Vagina (tissue), 2 donors: ENCODE measurements around the gene CDK5RAP3. TPM values are rescaled to one million over a fixed set of nuclear protein-coding genes. Genes with fewer than 3 reads are reported as not detected.

Experiments
- DNase-seq, 2 donors: peaks; one replicate each; pipeline ENCODE4 v3.0.0-alpha.2; 2017; ENCODE audit errors: extremely low spot score in 2 of 2
- H3K27ac ChIP-seq: fragments of 200-600 bp; sonication (generic); one replicate; pipeline ENCODE4 v1.5.1; 2019
- H3K27me3 ChIP-seq: fragments of 200-600 bp; sonication (generic); one replicate; pipeline ENCODE4 v1.5.1; 2019
- H3K36me3 ChIP-seq, 2 donors: fragments of 200-600 bp; sonication (generic); one replicate each; pipeline ENCODE4 v1.5.1; 2017 to 2019
- H3K4me1 ChIP-seq: fragments of 200-600 bp; sonication (generic); one replicate; pipeline ENCODE4 v1.5.1; 2019
- H3K4me3 ChIP-seq, 2 donors: fragments of 200-600 bp; sonication (generic); 1 replicate in 1 of 2; 2 replicates in 1 of 2; pipeline ENCODE4 v1.5.1; 2016 to 2019
- H3K9me3 ChIP-seq: fragments of 200-600 bp; sonication (generic); one replicate; pipeline ENCODE4 v1.5.1; 2019
- POLR2A ChIP-seq, 2 donors: fragments of 450-650 bp; IDR thresholded peaks; one replicate each; pipeline ENCODE4 v1.6.1; 2017; ENCODE audit warnings: antibody characterized with exemption in 2 of 2, mild to moderate bottlenecking in 2 of 2, moderate library complexity in 2 of 2
- POLR2AphosphoS5 ChIP-seq, 2 donors: sonication (generic); formaldehyde crosslinking; IDR thresholded peaks; one replicate each; pipeline ENCODE4 v1.9.0; 2017; ENCODE audit warnings: antibody characterized with exemption in 2 of 2, mild to moderate bottlenecking in 2 of 2, low read depth in 1 of 2; ENCODE audit not compliant: insufficient read depth in 1 of 2
- intact Hi-C: fragments of 100-400 bp; cut with DNase I; formaldehyde crosslinking; loops from one replicate; pipeline ENCODE4 v1.15.1; 2023
- total RNA-seq: library from RNA; depleted of rRNA; stranded (reverse); fragments of >200 nt; gene quantifications from one replicate; pipeline ENCODE4 v1.2.3, GENCODE V29; 2016
- TF ChIP-seq, protein P1 (sequence below), 3 experiments: fragments of 450-650 bp in 2 of 3; fragments of 200-600 bp in 1 of 3; sonication (generic) in 1 of 3; IDR thresholded peaks; one replicate each; pipeline ENCODE4 v1.5.1; 2017 to 2019; ENCODE audit warnings: antibody characterized with exemption in 3 of 3, mild to moderate bottlenecking in 2 of 3, moderate library complexity in 2 of 3

The CDK5RAP3 gene
- total RNA-seq, 1 donor from 2014 or later, result 144 TPM

- peaks cover 7% of the 10 kb centered on the region for H3K4me1 ChIP-seq
- no peak overlapping the region for H3K27ac ChIP-seq
- DNase-seq, result no peak
- no peaks in the 10 kb centered on the region for H3K27me3 ChIP-seq
- TF ChIP-seq POLR2A (IDR thresholded peaks at IDR 0.05), result no peak
- no peak for TF ChIP-seq POLR2AphosphoS5 (IDR thresholded peaks at IDR 0.05; ENCODE audit: insufficient read depth in 1 of 2, low read depth in 1 of 2)
- TF ChIP-seq, protein P1, sequence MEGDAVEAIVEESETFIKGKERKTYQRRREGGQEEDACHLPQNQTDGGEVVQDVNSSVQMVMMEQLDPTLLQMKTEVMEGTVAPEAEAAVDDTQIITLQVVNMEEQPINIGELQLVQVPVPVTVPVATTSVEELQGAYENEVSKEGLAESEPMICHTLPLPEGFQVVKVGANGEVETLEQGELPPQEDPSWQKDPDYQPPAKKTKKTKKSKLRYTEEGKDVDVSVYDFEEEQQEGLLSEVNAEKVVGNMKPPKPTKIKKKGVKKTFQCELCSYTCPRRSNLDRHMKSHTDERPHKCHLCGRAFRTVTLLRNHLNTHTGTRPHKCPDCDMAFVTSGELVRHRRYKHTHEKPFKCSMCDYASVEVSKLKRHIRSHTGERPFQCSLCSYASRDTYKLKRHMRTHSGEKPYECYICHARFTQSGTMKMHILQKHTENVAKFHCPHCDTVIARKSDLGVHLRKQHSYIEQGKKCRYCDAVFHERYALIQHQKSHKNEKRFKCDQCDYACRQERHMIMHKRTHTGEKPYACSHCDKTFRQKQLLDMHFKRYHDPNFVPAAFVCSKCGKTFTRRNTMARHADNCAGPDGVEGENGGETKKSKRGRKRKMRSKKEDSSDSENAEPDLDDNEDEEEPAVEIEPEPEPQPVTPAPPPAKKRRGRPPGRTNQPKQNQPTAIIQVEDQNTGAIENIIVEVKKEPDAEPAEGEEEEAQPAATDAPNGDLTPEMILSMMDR (IDR thresholded peaks at IDR 0.05), result no peak
- H3K9me3 ChIP-seq, result no peaks in the 10 kb centered on the region
- H3K36me3 ChIP-seq, result no peaks in the 10 kb centered on the region
- intact Hi-C loops, result no loop called here
- H3K4me3 ChIP-seq, result no peak overlapping the region
Measured at GRCh38 chr17:47989700-47990099, 18.8 kb downstream of the CDK5RAP3 start.

- intact Hi-C loops, result no loop called here
- Histone ChIP-seq H3K4me3 (no peak overlapping the region), H3K4me1 (peaks cover 7% of the 10 kb centered on the region), H3K9me3 (no peaks in the 10 kb centered on the region), H3K27ac (no peak overlapping the region), H3K27me3 (no peaks in the 10 kb centered on the region), H3K36me3 (no peaks in the 10 kb centered on the region)
- TF ChIP-seq, protein P1 (IDR thresholded peaks at IDR 0.05), result no peak
- TF ChIP-seq POLR2A (IDR thresholded peaks at IDR 0.05) (no peak), POLR2AphosphoS5 (IDR thresholded peaks at IDR 0.05; ENCODE audit: insufficient read depth in 1 of 2, low read depth in 1 of 2) (no peak)
- no peak for DNase-seq
Measured at GRCh38 chr17:47990962-47991731, 20.2 kb downstream of the CDK5RAP3 start.

GRCh38 chr17:47992216-47992615 is 21.3 kb downstream of the CDK5RAP3 start:
- intact Hi-C loops, result no loop called here
- TF ChIP-seq POLR2AphosphoS5 (IDR thresholded peaks at IDR 0.05; ENCODE audit: insufficient read depth in 1 of 2, low read depth in 1 of 2) (no peak), POLR2A (IDR thresholded peaks at IDR 0.05) (no peak)
- TF ChIP-seq, protein P1 (IDR thresholded peaks at IDR 0.05), result no peak
- peaks cover 7% of the 10 kb centered on the region for H3K4me1 ChIP-seq
- no peaks in the 10 kb centered on the region for H3K36me3 ChIP-seq
- no peak overlapping the region for H3K27ac ChIP-seq
- no peaks in the 10 kb centered on the region for H3K27me3 ChIP-seq
- no peaks in the 10 kb centered on the region for H3K9me3 ChIP-seq
- DNase-seq, result no peak
- H3K4me3 ChIP-seq, result no peak overlapping the region

- H3K27me3 ChIP-seq, result no peaks in the 10 kb centered on the region
- H3K27ac ChIP-seq, result no peak overlapping the region
- intact Hi-C loops, result no loop called here
Measured at GRCh38 chr17:47993031-47993564, 22.2 kb downstream of the CDK5RAP3 start.

More at GRCh38 chr17:47993031-47993564, 22.2 kb downstream of the CDK5RAP3 start:
- H3K9me3 ChIP-seq, result no peaks in the 10 kb centered on the region
- TF ChIP-seq POLR2A (IDR thresholded peaks at IDR 0.05) (no peak), POLR2AphosphoS5 (IDR thresholded peaks at IDR 0.05; ENCODE audit: insufficient read depth in 1 of 2, low read depth in 1 of 2) (no peak)
- TF ChIP-seq, protein P1 (IDR thresholded peaks at IDR 0.05), result no peak
- DNase-seq, result no peak
- no peak overlapping the region for H3K4me3 ChIP-seq
- no peaks in the 10 kb centered on the region for H3K4me1 ChIP-seq
- H3K36me3 ChIP-seq, result no peaks in the 10 kb centered on the region
